Stimulated activated CD4-positive, alpha-beta T cell treated with anti-CD3 and anti-CD28 coated beads, Interleukin-1b, Interleukin-23, amount 100 ng/mL, for 24 hours (primary cell): ENCODE results near the gene RAPGEF2.
"Not testable (repeated sequence)": the region's sequence is repeated elsewhere in the genome, so short reads cannot be mapped to it uniquely, and the experiment has no call there.

Experiments
- DNase-seq, 4 experiments: peaks; one replicate each; pipeline ENCODE4 v3.0.0-alpha.2; 2020; ENCODE audit warnings: low read depth in 4 of 4, low spot score in 1 of 4

Gene RAPGEF2

GRCh38 chr4:159237975-159238374 lies 135.1 kb downstream of the RAPGEF2 start:
- DNase-seq, result no peak

GRCh38 chr4:159238631-159239030 lies 135.8 kb downstream of the RAPGEF2 start:
- DNase-seq, result no peak

GRCh38 chr4:159239629-159240028 lies 136.8 kb downstream of the RAPGEF2 start:
- DNase-seq, result no peak

GRCh38 chr4:159240046-159240445 lies 137.2 kb downstream of the RAPGEF2 start:
- DNase-seq, result no peak

GRCh38 chr4:159240687-159241086 lies 137.8 kb downstream of the RAPGEF2 start:
- DNase-seq, result no peak

GRCh38 chr4:159242427-159242826 lies 139.5 kb downstream of the RAPGEF2 start:
- no peak for DNase-seq

GRCh38 chr4:159248384-159249178 lies 145.7 kb downstream of the RAPGEF2 start:
- no peak for DNase-seq

GRCh38 chr4:159250751-159251325 lies 148.0 kb downstream of the RAPGEF2 start:
- DNase-seq, result no peak

GRCh38 chr4:159251580-159251979 lies 148.7 kb downstream of the RAPGEF2 start:
- not testable (repeated sequence) for DNase-seq

- no peak for DNase-seq
These were observed 149.6 kb downstream of the RAPGEF2 start for GRCh38 chr4:159252491-159252890.

- DNase-seq, result no peak
These were observed 153.2 kb downstream of the RAPGEF2 start for GRCh38 chr4:159256037-159256436.

GRCh38 chr4:159258889-159259560 lies 156.1 kb downstream of the RAPGEF2 start:
- no peak for DNase-seq

- DNase-seq, result no peak
These were observed 161.2 kb downstream of the RAPGEF2 start for GRCh38 chr4:159264057-159264456.

GRCh38 chr4:159266981-159267868 lies 164.3 kb downstream of the RAPGEF2 start:
- DNase-seq, result no peak

- DNase-seq, result no peak
These were observed 165.0 kb downstream of the RAPGEF2 start for GRCh38 chr4:159267869-159268285.

- DNase-seq, result no peak
These were observed 165.7 kb downstream of the RAPGEF2 start for GRCh38 chr4:159268607-159269006.

- DNase-seq, result no peak
These were observed 166.2 kb downstream of the RAPGEF2 start for GRCh38 chr4:159269116-159269515.

GRCh38 chr4:159269956-159270355 lies 167.1 kb downstream of the RAPGEF2 start:
- no peak for DNase-seq

- DNase-seq, result no peak
These were observed 169.0 kb downstream of the RAPGEF2 start for GRCh38 chr4:159271856-159272255.

- no peak for DNase-seq
These were observed 169.6 kb downstream of the RAPGEF2 start for GRCh38 chr4:159272273-159273140.
